ENCODE data around the gene KRT20.

- TF ChIP-seq, protein P1, sequence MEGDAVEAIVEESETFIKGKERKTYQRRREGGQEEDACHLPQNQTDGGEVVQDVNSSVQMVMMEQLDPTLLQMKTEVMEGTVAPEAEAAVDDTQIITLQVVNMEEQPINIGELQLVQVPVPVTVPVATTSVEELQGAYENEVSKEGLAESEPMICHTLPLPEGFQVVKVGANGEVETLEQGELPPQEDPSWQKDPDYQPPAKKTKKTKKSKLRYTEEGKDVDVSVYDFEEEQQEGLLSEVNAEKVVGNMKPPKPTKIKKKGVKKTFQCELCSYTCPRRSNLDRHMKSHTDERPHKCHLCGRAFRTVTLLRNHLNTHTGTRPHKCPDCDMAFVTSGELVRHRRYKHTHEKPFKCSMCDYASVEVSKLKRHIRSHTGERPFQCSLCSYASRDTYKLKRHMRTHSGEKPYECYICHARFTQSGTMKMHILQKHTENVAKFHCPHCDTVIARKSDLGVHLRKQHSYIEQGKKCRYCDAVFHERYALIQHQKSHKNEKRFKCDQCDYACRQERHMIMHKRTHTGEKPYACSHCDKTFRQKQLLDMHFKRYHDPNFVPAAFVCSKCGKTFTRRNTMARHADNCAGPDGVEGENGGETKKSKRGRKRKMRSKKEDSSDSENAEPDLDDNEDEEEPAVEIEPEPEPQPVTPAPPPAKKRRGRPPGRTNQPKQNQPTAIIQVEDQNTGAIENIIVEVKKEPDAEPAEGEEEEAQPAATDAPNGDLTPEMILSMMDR (IDR thresholded peaks at IDR 0.05; ENCODE audit: insufficient read depth, low read depth, low read length): no peak
- TF ChIP-seq EZH2 (IDR thresholded peaks at IDR 0.05; ENCODE audit: insufficient read depth, low read length): no peak
Observed at GRCh38 chr17:40843242-40843641, 41.8 kb downstream of the KRT20 start.

Data from astrocyte (in vitro differentiated cells and primary cell).